ENCODE data around the gene ZKSCAN3. TPM values are rescaled to one million over a fixed set of nuclear protein-coding genes. Genes with fewer than 3 reads are reported as not detected.
A peak's percentile ranks its signal among the peaks of the same experiment; 100 is the strongest.
"Not testable (repeated sequence)": the region's sequence is repeated elsewhere in the genome, so short reads cannot be mapped to it uniquely, and the experiment has no call there.

The ZKSCAN3 gene
- polyA plus RNA-seq (2013, experiment 1 of 2): 3.9 TPM
- 3.7 TPM for polyA plus RNA-seq (2013, experiment 2 of 2)

DNA sequence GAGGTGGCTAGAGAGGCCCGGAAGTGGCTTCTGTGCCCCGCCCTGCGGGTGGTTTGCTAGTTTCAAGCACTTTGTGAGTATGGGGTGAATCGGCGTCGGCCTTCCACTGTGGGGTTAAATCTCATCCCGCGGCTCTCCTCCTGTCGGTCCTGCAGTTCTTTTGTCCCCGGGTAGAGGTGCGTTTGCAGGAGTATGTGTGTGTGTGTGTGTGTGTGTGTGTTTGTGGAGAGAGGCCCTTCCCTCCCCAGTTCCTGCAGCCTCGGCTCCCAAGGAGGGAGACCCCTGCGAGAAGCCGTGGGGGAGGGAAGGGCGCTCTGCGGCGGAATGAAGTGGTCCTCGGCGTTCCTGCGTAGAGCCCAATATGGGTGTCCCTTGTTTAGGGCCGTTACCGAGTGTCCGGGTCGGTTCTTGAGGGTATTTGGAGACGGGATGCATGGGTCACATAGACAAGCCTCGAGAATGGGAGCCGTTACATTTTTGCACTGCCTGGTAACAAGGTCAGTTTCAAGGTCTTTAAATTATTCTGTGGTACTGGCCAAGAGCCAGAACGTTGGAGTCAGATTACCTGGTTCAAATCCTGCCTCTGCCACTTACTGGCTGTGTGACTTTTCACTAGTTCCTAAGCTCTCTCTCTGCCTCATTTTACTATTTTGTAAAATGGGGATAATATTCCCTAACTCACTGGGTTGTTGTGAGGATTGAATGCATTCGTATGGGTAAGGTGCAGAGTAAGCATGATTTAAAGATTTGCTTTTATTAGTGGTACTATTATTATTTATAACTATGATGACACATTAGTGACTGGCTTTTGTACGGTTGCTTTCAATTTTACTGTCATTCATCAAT, at the start of gene ZKSCAN3:
ZKSCAN3 (plus strand) TSS at position 56 of the 846 bp plus-strand sequence. CDS start 9,640 bp downstream, outside the sequence.
- H3K9ac ChIP-seq (ENCODE audit: low read depth, low read length): peak within 1 kb of the TSS; percentile 83
- H3K4me3 ChIP-seq (ENCODE audit: low read length): peak within 1 kb of the TSS; percentile 76
- H3K27me3 ChIP-seq (ENCODE audit: insufficient read depth, low read length): peaks cover 16% of the 10 kb centered on the region
- WGBS: 1% methylated on average over 28 of the region's 30 CpGs
- 0 out of 2 replicates have a peak, but pooled peaks cover 7% of the 10 kb centered on the region for H3K4me1 ChIP-seq (ENCODE audit: insufficient read depth, low read length)
- 0 out of 2 replicates have a peak, but pooled peaks cover 4% of the 10 kb centered on the region for H3K9me3 ChIP-seq (ENCODE audit: insufficient read depth, low read depth, low read length)
- H3K36me3 ChIP-seq (ENCODE audit: insufficient read depth, low read length): 0 out of 2 replicates have a peak, but pooled peaks cover 6% of the 10 kb centered on the region
- peak within 1 kb of the TSS; percentile 54 for H3K27ac ChIP-seq (ENCODE audit: low read depth, low read length)

DNA sequence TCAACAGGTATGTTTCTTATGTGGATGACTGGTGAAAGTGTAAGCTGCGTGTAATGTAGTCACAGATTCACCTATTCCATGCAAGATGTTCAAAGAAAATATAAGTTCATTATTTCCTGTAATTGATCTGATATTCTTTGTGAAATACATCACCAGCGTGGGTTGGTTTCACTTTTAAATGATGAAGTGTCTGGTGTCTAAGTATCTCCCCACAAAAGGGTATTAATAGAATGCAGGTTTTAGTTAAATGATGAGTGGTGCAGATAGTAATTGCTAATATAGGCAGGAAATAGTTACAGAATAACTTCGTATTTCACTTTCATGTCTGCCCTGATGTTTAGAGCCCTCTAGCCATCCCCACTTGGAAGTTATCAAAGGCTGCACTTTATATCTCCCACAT, 46.2 kb upstream of the ZKSCAN3 start:
- Histone ChIP-seq H3K9me3 (ENCODE audit: insufficient read depth, low read depth, low read length) (no peaks in the 10 kb centered on the region), H3K27me3 (ENCODE audit: insufficient read depth, low read length) (no peaks in the 10 kb centered on the region), H3K36me3 (ENCODE audit: insufficient read depth, low read length) (peaks cover 16% of the 10 kb centered on the region), H3K4me3 (ENCODE audit: low read length) (no peak overlapping the region), H3K27ac (ENCODE audit: low read depth, low read length) (no peak overlapping the region), H3K9ac (ENCODE audit: low read depth, low read length) (no peak overlapping the region), H3K4me1 (ENCODE audit: insufficient read depth, low read length) (no peaks in the 10 kb centered on the region)
- 100% methylated on average over 3 of the region's 3 CpGs for WGBS

DNA sequence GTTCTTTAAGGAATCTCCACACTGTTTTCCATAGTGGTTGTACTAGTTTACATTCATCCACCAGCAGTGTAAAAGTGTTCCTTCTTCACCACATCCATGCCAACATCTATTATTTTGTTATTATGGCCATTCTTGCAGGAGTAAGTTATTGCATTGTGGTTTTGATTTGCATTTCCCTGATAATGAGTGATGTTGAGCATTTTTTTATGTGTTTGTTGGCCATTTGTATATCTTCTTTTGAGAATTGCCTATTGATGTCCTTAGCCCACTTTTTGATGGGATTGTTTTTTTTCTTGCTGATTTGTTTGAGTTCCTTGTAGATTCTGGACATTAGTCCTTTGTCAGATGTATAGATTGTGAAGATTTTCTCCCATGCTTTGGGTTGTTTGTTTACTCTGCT, 43.4 kb upstream of the ZKSCAN3 start:
- peaks cover 20% of the 10 kb centered on the region for H3K4me1 ChIP-seq (ENCODE audit: insufficient read depth, low read length)
- not testable (repeated sequence) for H3K27ac ChIP-seq (ENCODE audit: low read depth, low read length); H3K9me3 ChIP-seq (ENCODE audit: insufficient read depth, low read depth, low read length); H3K36me3 ChIP-seq (ENCODE audit: insufficient read depth, low read length); H3K27me3 ChIP-seq (ENCODE audit: insufficient read depth, low read length); H3K9ac ChIP-seq (ENCODE audit: low read depth, low read length); H3K4me3 ChIP-seq (ENCODE audit: low read length)

DNA sequence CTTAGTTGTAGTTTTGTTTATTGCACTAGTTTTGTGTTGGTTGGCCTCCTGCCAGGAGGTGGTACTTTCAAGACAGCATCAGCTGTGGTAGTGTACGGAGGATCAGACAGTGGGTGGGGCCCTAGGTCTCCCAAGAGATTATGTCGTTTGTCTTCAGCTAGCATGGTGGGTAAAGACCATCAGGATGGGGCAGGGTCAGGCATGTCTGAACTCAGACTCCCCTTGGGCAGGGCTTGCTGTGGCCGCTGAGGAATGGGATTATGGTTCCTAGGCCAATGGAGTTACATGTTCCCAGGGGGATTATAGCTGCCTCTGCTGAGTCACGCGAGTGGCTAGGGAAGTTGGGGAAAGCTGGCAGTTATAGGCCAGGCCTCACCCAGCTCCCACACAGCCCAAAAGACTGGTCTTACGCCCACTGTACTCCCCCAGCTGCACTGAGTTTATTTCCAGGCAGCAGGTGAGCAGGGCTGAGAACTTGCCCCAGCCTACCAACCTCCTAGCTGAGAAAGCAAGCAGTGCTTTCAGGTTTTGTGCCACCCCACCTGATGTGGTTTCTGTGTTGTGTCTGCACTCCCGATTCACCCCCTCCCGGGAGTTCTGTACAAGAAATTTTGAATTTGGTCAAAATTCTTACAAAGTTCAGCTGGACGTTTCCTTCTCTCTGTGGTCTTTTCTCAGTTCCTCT, 38.5 kb upstream of the ZKSCAN3 start:
- H3K4me3 ChIP-seq (ENCODE audit: low read length): no peak overlapping the region
- no peaks in the 10 kb centered on the region for H3K27me3 ChIP-seq (ENCODE audit: insufficient read depth, low read length)
- H3K27ac ChIP-seq (ENCODE audit: low read depth, low read length): no peak overlapping the region
- peaks cover 20% of the 10 kb centered on the region for H3K4me1 ChIP-seq (ENCODE audit: insufficient read depth, low read length)
- no peaks in the 10 kb centered on the region for H3K9me3 ChIP-seq (ENCODE audit: insufficient read depth, low read depth, low read length)
- no peak overlapping the region for H3K9ac ChIP-seq (ENCODE audit: low read depth, low read length)
- H3K36me3 ChIP-seq (ENCODE audit: insufficient read depth, low read length): no peaks in the 10 kb centered on the region
- 89% methylated on average over 9 of the region's 9 CpGs for WGBS

DNA sequence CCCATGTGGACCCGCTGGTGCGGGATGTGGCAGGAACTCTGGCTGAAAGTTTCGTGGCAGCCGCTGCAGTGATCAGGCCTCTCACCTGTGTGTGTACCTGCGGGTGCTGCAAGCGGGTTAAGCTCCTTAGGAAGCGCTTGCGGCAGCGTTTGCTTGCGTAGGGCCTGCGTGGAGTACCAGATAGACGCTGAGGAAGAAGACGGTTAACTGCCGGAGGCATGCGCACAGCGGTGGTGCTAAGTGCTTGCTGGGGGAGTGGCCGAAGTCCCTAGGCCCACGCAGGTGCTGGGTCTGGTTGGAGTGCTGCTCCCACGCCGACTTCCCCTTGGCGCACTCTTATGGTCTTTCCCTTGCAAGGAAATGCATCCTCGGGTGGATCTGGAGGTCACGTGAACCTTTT, 36.8 kb upstream of the ZKSCAN3 start:
- H3K27me3 ChIP-seq (ENCODE audit: insufficient read depth, low read length): no peaks in the 10 kb centered on the region
- no peak overlapping the region for H3K4me3 ChIP-seq (ENCODE audit: low read length)
- H3K27ac ChIP-seq (ENCODE audit: low read depth, low read length): no peak overlapping the region
- 94% methylated on average over 23 of the region's 23 CpGs for WGBS
- H3K9me3 ChIP-seq (ENCODE audit: insufficient read depth, low read depth, low read length): no peaks in the 10 kb centered on the region
- no peak overlapping the region for H3K9ac ChIP-seq (ENCODE audit: low read depth, low read length)
- H3K4me1 ChIP-seq (ENCODE audit: insufficient read depth, low read length): peaks cover 20% of the 10 kb centered on the region
- H3K36me3 ChIP-seq (ENCODE audit: insufficient read depth, low read length): no peaks in the 10 kb centered on the region

DNA sequence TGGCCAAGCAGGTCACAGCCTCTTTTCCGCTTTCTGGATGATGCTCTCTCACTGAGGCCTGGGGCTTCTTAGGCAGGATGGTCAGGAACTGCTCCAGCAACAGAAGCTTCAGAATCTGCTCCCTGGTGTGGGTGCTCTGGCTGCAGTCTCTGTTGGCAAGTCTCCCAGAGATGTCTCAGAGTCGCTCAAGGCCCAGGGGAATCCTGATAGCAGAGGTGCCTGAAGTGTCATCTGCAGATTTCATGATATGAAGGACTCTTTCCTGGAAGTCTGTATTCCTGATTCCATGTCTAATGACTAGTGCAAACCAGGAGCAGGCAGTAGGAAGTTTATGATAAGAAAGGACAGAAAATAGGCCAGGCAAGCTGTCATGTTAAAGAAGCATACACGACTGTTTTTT, 34.1 kb upstream of the ZKSCAN3 start:
- WGBS: 93% methylated on average over 3 of the region's 3 CpGs
- H3K27ac ChIP-seq (ENCODE audit: low read depth, low read length): no peak overlapping the region

DNA sequence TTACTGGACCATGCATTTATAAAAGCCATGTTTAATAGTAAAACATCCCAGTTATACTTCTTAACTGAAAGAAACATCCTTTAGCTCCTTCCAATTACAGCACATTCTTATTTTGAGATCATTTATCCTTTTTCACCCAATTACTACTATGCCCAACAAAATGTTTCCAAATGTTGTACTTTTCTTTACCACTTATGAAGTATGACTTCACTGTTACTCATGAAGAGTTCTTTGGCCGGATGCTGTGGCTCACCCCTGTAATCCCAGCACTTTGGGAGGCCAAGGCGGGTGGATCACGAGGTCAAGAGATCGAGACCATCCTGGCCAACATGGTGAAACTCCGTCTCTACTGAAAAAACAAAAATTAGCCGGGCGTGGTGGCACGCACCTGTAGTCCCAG, 31.9 kb upstream of the ZKSCAN3 start:
- not testable (repeated sequence) for H3K4me1 ChIP-seq (ENCODE audit: insufficient read depth, low read length); H3K9ac ChIP-seq (ENCODE audit: low read depth, low read length); H3K27ac ChIP-seq (ENCODE audit: low read depth, low read length); H3K27me3 ChIP-seq (ENCODE audit: insufficient read depth, low read length); H3K4me3 ChIP-seq (ENCODE audit: low read length); H3K9me3 ChIP-seq (ENCODE audit: insufficient read depth, low read depth, low read length); H3K36me3 ChIP-seq (ENCODE audit: insufficient read depth, low read length)
- WGBS: 95% methylated on average over 8 of the region's 8 CpGs

More for the DNA sequence above, 34.1 kb upstream of the ZKSCAN3 start:
- Histone ChIP-seq H3K9me3 (ENCODE audit: insufficient read depth, low read depth, low read length) (no peaks in the 10 kb centered on the region), H3K4me1 (ENCODE audit: insufficient read depth, low read length) (peaks cover 7% of the 10 kb centered on the region; the same call in 1 of the 2 replicates), H3K36me3 (ENCODE audit: insufficient read depth, low read length) (no peaks in the 10 kb centered on the region), H3K9ac (ENCODE audit: low read depth, low read length) (no peak overlapping the region), H3K27me3 (ENCODE audit: insufficient read depth, low read length) (no peaks in the 10 kb centered on the region), H3K4me3 (ENCODE audit: low read length) (no peak overlapping the region)

DNA sequence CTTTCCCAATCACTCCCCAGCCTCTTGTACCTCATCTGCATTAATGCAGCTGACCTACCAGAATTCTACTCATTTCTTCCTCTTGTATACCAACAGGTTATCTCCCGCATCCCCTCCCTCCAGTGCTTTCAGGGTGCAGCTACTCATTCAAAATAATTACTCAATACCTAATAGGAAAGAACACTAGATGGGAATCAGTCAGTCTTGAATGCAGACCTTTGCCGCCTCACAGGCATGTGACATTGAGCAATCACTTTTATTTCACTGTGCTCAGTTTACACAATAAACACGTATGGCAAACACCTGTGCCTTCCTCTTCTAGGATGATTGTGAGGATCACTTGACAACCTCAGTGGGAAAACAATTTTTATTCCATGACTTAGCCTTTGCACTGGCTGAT, 27.1 kb upstream of the ZKSCAN3 start:
- 95% methylated on average over 3 of the region's 3 CpGs for WGBS
- Histone ChIP-seq H3K4me1 (ENCODE audit: insufficient read depth, low read length) (no peaks in the 10 kb centered on the region), H3K4me3 (ENCODE audit: low read length) (no peak overlapping the region), H3K36me3 (ENCODE audit: insufficient read depth, low read length) (peaks cover 24% of the 10 kb centered on the region), H3K9me3 (ENCODE audit: insufficient read depth, low read depth, low read length) (peaks cover 30% of the 10 kb centered on the region), H3K9ac (ENCODE audit: low read depth, low read length) (no peak overlapping the region), H3K27ac (ENCODE audit: low read depth, low read length) (no peak overlapping the region), H3K27me3 (ENCODE audit: insufficient read depth, low read length) (no peaks in the 10 kb centered on the region)

DNA sequence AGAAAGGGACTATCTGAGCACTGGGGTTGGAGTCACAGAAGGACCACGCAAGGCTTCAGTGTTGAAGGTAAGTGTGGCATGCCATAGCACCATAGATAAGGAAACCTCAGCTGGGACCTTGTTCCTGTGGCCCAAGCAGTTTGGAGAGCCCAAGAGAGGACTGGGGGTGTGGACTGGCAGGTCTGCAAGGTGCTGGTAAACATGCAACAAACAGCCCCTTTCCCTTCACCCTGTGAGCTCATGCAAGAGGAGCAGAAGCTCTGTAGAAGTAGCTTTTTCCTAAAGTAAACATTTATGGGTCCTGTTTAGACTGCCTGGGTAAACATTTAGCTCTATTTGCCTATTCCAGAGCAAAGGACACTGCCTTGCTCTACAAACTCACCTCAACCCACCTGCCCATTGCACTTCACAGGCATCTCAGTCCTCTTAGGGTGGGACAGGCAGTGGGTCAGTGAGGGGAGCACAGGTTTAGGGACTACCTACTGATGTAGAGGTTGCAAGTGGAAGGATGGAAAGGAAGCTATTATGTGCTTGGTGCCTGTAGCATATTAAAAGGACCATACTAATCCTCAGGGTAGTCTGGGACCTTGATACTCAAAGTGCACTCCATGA, 25.8 kb upstream of the ZKSCAN3 start:
- no peak overlapping the region for H3K4me3 ChIP-seq (ENCODE audit: low read length)
- H3K4me1 ChIP-seq (ENCODE audit: insufficient read depth, low read length): no peaks in the 10 kb centered on the region
- H3K9ac ChIP-seq (ENCODE audit: low read depth, low read length): no peak overlapping the region
- WGBS: 92% methylated on average over 1 of the region's 1 CpG
- H3K36me3 ChIP-seq (ENCODE audit: insufficient read depth, low read length): peaks cover 25% of the 10 kb centered on the region
- H3K27me3 ChIP-seq (ENCODE audit: insufficient read depth, low read length): no peaks in the 10 kb centered on the region
- no peak overlapping the region for H3K27ac ChIP-seq (ENCODE audit: low read depth, low read length)
- H3K9me3 ChIP-seq (ENCODE audit: insufficient read depth, low read depth, low read length): peaks cover 33% of the 10 kb centered on the region

DNA sequence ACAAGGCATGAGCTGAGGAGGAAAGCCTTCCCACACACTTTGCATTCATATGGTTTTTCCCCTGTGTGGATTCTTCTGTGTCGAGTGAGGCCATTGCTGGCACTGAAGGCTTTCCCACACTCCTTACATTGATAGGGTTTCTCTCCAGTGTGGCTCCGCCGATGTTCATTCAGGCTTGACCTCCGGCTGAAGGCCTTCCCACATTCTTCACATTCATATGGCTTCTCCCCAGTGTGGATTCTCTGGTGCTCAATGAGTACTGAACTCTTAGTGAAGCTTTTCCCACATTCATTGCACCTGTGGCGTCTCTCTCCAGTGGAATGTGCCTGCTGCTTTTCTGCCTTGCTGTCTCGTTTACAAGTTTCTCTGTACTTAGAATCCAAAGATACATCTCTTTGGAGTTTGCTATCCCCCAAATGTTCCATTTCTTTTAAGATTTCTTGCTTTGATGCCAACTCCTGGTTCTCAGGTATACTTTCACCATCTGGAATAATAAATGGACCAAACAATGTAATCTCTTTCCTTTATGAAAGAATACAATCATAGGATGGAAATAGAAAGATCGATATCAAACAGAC, 23.3 kb upstream of the ZKSCAN3 start:
- Histone ChIP-seq H3K4me1 (ENCODE audit: insufficient read depth, low read length) (no peaks in the 10 kb centered on the region), H3K9me3 (ENCODE audit: insufficient read depth, low read depth, low read length) (peaks cover 33% of the 10 kb centered on the region), H3K36me3 (ENCODE audit: insufficient read depth, low read length) (peaks cover 31% of the 10 kb centered on the region), H3K27ac (ENCODE audit: low read depth, low read length) (no peak overlapping the region), H3K4me3 (ENCODE audit: low read length) (no peak overlapping the region), H3K27me3 (ENCODE audit: insufficient read depth, low read length) (no peaks in the 10 kb centered on the region), H3K9ac (ENCODE audit: low read depth, low read length) (no peak overlapping the region)
- 97% methylated on average over 7 of the region's 7 CpGs for WGBS

DNA sequence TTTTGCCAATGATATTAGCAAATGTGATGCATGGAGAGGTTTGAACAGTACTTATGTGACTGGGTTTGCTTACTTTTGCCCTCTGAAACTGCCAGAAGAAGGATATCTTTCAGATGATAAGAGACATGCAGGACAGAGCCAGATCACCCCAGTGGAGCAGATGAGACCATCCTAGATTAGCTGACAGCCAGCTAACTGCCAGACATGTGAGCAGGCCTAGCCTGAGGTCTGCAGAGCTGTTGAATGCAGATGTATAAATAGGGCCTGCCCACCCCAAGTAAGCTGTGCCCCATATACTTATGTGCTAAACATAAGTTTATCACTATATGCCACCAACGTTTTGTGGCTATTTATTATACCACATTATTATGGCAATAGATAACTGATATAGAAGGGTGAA, 19.7 kb upstream of the ZKSCAN3 start:
- H3K27me3 ChIP-seq (ENCODE audit: insufficient read depth, low read length): no peaks in the 10 kb centered on the region
- no CpG with 5 or more reads among the region's 1 CpG for WGBS
- no peak overlapping the region for H3K27ac ChIP-seq (ENCODE audit: low read depth, low read length)
- H3K4me1 ChIP-seq (ENCODE audit: insufficient read depth, low read length): peaks cover 6% of the 10 kb centered on the region
- peaks cover 31% of the 10 kb centered on the region for H3K36me3 ChIP-seq (ENCODE audit: insufficient read depth, low read length)
- no peak overlapping the region for H3K4me3 ChIP-seq (ENCODE audit: low read length)
- H3K9me3 ChIP-seq (ENCODE audit: insufficient read depth, low read depth, low read length): peaks cover 33% of the 10 kb centered on the region
- no peak overlapping the region for H3K9ac ChIP-seq (ENCODE audit: low read depth, low read length)

All from HUES64 (cell line).